Caco-2 (cell line): Measurements from ENCODE around the gene GFOD1. TPM values are rescaled to one million over a fixed set of nuclear protein-coding genes. Genes with fewer than 3 reads are reported as not detected.

ENCODE experiments used
- BruUV-seq: library from RNA; stranded (reverse); fragments of 400-500 nt; replicated peaks from 2 replicates; lab custom pipeline; 2021; lab: Mats Ljungman, UMichigan
- CTCF ChIA-PET: fragments of 300-600 bp; sonication (Branson Sonifier 250); formaldehyde crosslinking; loops from one replicate; lab custom pipeline; 2022; ENCODE audit warnings: antibody characterized with exemption; lab: Charles Lee
- POLR2A ChIA-PET: fragments of 300-600 bp; sonication (Branson Sonifier 250); formaldehyde crosslinking; loops from one replicate; lab custom pipeline; 2022; ENCODE audit warnings: antibody characterized with exemption; lab: Charles Lee
- DNase-seq, 2 experiments: peaks; one replicate each; pipeline versions ENCODE4 v3.0.0 to v3.0.0-alpha.2; 2020 to 2022
- H3K27me3 ChIP-seq: replicated peaks from 2 replicates; pipeline ENCODE4 v1.6.0; 2011; ENCODE audit warnings: low read length; ENCODE audit not compliant: control insufficient read depth, insufficient read depth
- H3K36me3 ChIP-seq: 2 replicates; pipeline ENCODE4 v1.5.1; 2011; ENCODE audit warnings: low read length; ENCODE audit not compliant: control insufficient read depth, insufficient read depth
- H3K4me1 ChIP-seq: fragments of 250-450 bp; sonication (Bioruptor Pico); 2 replicates; pipeline ENCODE4 v1.5.1; 2020; ENCODE audit warnings: mild to moderate bottlenecking
- H3K4me3 ChIP-seq: 2 replicates; pipeline ENCODE4 v1.5.1; 2011; ENCODE audit warnings: low read depth, mild to moderate bottlenecking, control low read depth, low read length
- H3K9me3 ChIP-seq: fragments of 250-450 bp; sonication (Bioruptor Pico); 2 replicates; pipeline ENCODE4 v1.5.1; 2020; ENCODE audit warnings: mild to moderate bottlenecking, moderate library complexity
- H3K27ac Mint-ChIP-seq: one replicate; pipeline ENCODE4 v1.8.0; 2022; ENCODE audit warnings: mixed read lengths; ENCODE audit not compliant: unreplicated experiment
- H3K27me3 Mint-ChIP-seq: one replicate; pipeline ENCODE4 v1.8.0; 2022; ENCODE audit warnings: mixed read lengths; ENCODE audit not compliant: insufficient read depth, unreplicated experiment
- H3K36me3 Mint-ChIP-seq: one replicate; pipeline ENCODE4 v1.8.0; 2022; ENCODE audit warnings: mild to moderate bottlenecking, mixed read lengths; ENCODE audit not compliant: insufficient read depth, unreplicated experiment
- H3K4me1 Mint-ChIP-seq: one replicate; pipeline ENCODE4 v1.8.0; 2022; ENCODE audit warnings: low read depth, mixed read lengths; ENCODE audit not compliant: unreplicated experiment
- H3K4me3 Mint-ChIP-seq: one replicate; pipeline ENCODE4 v1.8.0; 2022; ENCODE audit warnings: mild to moderate bottlenecking, moderate library complexity, mixed read lengths; ENCODE audit not compliant: unreplicated experiment
- H3K9me3 Mint-ChIP-seq: one replicate; pipeline ENCODE4 v1.8.0; 2022; ENCODE audit warnings: mixed read lengths; ENCODE audit not compliant: unreplicated experiment
- intact Hi-C: fragments of 100-400 bp; cut with micrococcal nuclease; formaldehyde crosslinking; loops from one replicate; pipeline ENCODE4 v1.10.0; 2022; ENCODE audit not compliant: unreplicated experiment
- total RNA-seq: library from RNA; stranded (reverse); gene quantifications from 2 replicates; pipeline ENCODE4 v1.2.3, GENCODE V29; 2022
- TF ChIP-seq, protein P1 (sequence below), 2 experiments: fragments of 200-600 bp in 1 of 2; IDR thresholded peaks; 1 replicate in 1 of 2; 2 replicates in 1 of 2; pipeline versions ENCODE4 v1.5.1 to v1.8.0; 2011 to 2022; ENCODE audit warnings: antibody characterized with exemption in 1 of 2, control low read depth in 1 of 2, inconsistent platforms in 1 of 2, low read depth in 1 of 2, low read length in 1 of 2, mild to moderate bottlenecking in 1 of 2, moderate library complexity in 1 of 2; ENCODE audit not compliant: insufficient read depth in 1 of 2, severe bottlenecking in 1 of 2, unreplicated experiment in 1 of 2

Gene GFOD1
- total RNA-seq, 1 experiment from 2014 or later, result 0.84 TPM

- H3K4me3 Mint-ChIP-seq, result no peak overlapping the region
- H3K27ac Mint-ChIP-seq, result no peak overlapping the region
- no peaks in the 10 kb centered on the region for H3K36me3 Mint-ChIP-seq
- intact Hi-C loops, result no loop called here
- Histone ChIP-seq H3K27me3 (no peaks in the 10 kb centered on the region), H3K4me1 (no peaks in the 10 kb centered on the region), H3K9me3 (0 out of 2 replicates have a peak, but pooled peaks cover 6% of the 10 kb centered on the region), H3K4me3 (no peak overlapping the region), H3K36me3 (no peaks in the 10 kb centered on the region)
- DNase-seq, result no peak
- TF ChIP-seq, protein P1, sequence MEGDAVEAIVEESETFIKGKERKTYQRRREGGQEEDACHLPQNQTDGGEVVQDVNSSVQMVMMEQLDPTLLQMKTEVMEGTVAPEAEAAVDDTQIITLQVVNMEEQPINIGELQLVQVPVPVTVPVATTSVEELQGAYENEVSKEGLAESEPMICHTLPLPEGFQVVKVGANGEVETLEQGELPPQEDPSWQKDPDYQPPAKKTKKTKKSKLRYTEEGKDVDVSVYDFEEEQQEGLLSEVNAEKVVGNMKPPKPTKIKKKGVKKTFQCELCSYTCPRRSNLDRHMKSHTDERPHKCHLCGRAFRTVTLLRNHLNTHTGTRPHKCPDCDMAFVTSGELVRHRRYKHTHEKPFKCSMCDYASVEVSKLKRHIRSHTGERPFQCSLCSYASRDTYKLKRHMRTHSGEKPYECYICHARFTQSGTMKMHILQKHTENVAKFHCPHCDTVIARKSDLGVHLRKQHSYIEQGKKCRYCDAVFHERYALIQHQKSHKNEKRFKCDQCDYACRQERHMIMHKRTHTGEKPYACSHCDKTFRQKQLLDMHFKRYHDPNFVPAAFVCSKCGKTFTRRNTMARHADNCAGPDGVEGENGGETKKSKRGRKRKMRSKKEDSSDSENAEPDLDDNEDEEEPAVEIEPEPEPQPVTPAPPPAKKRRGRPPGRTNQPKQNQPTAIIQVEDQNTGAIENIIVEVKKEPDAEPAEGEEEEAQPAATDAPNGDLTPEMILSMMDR (IDR thresholded peaks at IDR 0.05; ENCODE audit: insufficient read depth in 1 of 2, low read depth in 1 of 2, low read length in 1 of 2, severe bottlenecking in 1 of 2, unreplicated experiment in 1 of 2), result no peak
- BruUV-seq, result no TSS peak
- no peaks in the 10 kb centered on the region for H3K27me3 Mint-ChIP-seq
- no peaks in the 10 kb centered on the region for H3K9me3 Mint-ChIP-seq
- ChIA-PET CTCF (no interaction called here), POLR2A (no interaction called here)
- H3K4me1 Mint-ChIP-seq, result peaks cover 4% of the 10 kb centered on the region
Observed at GRCh38 chr6:13348334-13349113, 138.9 kb downstream of the GFOD1 start.

DNA sequence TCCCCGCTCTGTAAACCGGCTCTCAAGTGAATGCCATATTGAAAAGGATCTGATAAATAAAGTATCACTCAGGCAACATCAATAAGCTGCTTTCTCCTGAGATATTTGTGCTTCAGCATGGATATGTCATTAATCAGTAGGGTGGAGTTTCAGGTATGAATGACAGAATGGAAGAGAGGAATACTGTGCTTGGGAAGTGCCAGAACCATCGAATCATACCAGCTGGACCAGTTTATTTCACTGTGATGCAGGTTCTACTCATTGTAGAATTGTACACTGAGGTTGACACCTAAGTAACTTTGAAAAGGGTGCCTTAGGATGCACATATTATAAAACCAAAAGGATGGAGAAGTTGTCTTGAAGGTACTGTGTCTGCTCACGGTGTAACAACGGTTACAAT lies 141.2 kb downstream of the GFOD1 start:
- Mint-ChIP-seq H3K27me3 (no peaks in the 10 kb centered on the region), H3K36me3 (no peaks in the 10 kb centered on the region), H3K4me3 (no peak overlapping the region), H3K9me3 (peaks cover 12% of the 10 kb centered on the region), H3K4me1 (no peaks in the 10 kb centered on the region), H3K27ac (no peak overlapping the region)
- H3K4me3 ChIP-seq, result no peak overlapping the region
- TF ChIP-seq, protein P1 (IDR thresholded peaks at IDR 0.05; ENCODE audit: insufficient read depth in 1 of 2, low read depth in 1 of 2, low read length in 1 of 2, severe bottlenecking in 1 of 2, unreplicated experiment in 1 of 2), result no peak
- no TSS peak for BruUV-seq
- DNase-seq, result no peak
- intact Hi-C loops, result no loop called here
- H3K36me3 ChIP-seq, result no peaks in the 10 kb centered on the region
- H3K4me1 ChIP-seq, result no peaks in the 10 kb centered on the region
- CTCF ChIA-PET, result no interaction called here
- H3K9me3 ChIP-seq, result peaks cover 5% of the 10 kb centered on the region; the same call in 1 of the 2 replicates
- POLR2A ChIA-PET, result no interaction called here
- no peaks in the 10 kb centered on the region for H3K27me3 ChIP-seq

DNA sequence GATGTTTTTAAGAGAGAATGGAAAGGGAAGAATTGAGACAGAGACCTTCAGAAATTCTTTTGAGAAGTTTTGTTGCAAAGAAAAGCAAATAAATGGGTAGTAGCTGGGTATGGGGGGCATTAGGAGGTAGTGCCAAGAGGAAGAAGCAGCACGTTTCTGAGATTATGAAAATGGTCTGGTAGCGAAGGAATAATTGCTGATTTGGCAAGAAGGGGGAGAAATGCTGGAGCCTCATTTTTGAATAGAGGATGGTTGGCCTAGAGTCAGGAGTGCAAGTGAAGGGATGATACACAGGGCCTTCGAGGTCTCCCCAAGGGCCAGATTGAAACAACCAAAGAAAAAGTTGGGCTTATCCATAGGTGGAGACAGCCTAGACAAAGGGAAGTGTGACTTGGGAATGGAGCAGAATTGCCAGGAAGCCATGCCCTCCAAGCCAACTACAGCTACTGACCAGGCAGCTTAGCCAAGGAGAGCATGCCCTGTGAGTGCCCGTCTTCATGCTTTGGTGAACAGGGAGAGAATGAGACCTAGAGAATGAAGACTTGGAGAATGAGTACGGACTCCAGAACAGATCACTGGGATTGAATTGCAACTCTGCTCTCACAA lies 144.9 kb downstream of the GFOD1 start:
- intact Hi-C loops, result no loop called here
- H3K27ac Mint-ChIP-seq, result no peak overlapping the region
- Histone ChIP-seq H3K27me3 (no peaks in the 10 kb centered on the region), H3K4me3 (no peak overlapping the region), H3K36me3 (no peaks in the 10 kb centered on the region), H3K4me1 (no peaks in the 10 kb centered on the region), H3K9me3 (peaks cover 5% of the 10 kb centered on the region; the same call in 1 of the 2 replicates)
- ChIA-PET POLR2A (no interaction called here), CTCF (no interaction called here)
- DNase-seq, result no peak
- H3K4me1 Mint-ChIP-seq, result no peaks in the 10 kb centered on the region
- H3K36me3 Mint-ChIP-seq, result no peaks in the 10 kb centered on the region
- no TSS peak for BruUV-seq
- H3K9me3 Mint-ChIP-seq, result peaks cover 12% of the 10 kb centered on the region
- H3K4me3 Mint-ChIP-seq, result no peak overlapping the region
- TF ChIP-seq, protein P1 (IDR thresholded peaks at IDR 0.05; ENCODE audit: insufficient read depth in 1 of 2, low read depth in 1 of 2, low read length in 1 of 2, severe bottlenecking in 1 of 2, unreplicated experiment in 1 of 2), result no peak
- H3K27me3 Mint-ChIP-seq, result no peaks in the 10 kb centered on the region
